Brain microvascular endothelial cell (primary cell): Measurements from ENCODE around the gene CUL2.

Experiments
- DNase-seq: peaks from one replicate; pipeline ENCODE4 v3.0.0-alpha.2; 2020
- H3K27ac ChIP-seq: fragments of 250-450 bp; sonication (Bioruptor Pico); 2 replicates; pipeline ENCODE4 v1.5.1; 2020; ENCODE audit warnings: mild to moderate bottlenecking, moderate library complexity
- H3K27me3 ChIP-seq: fragments of 250-450 bp; sonication (Bioruptor Pico); replicated peaks from 2 replicates; pipeline ENCODE4 v1.5.1; 2020; ENCODE audit warnings: mild to moderate bottlenecking
- H3K36me3 ChIP-seq: fragments of 250-450 bp; sonication (Bioruptor Pico); replicated peaks from 2 replicates; pipeline ENCODE4 v1.5.1; 2020; ENCODE audit warnings: mild to moderate bottlenecking
- H3K4me3 ChIP-seq: 2 replicates; pipeline ENCODE4 v1.5.1; 2011; ENCODE audit warnings: low read depth, mild to moderate bottlenecking, control low read depth, low read length, moderate library complexity
- in situ Hi-C: cut with HindIII; loops from 2 replicates; pipeline ENCODE4 v1.10.0; 2017; ENCODE audit warnings: low sequenced_read_pairs, low pct_ligation_motif_present
- TF ChIP-seq, protein P1 (sequence below): IDR thresholded peaks from 2 replicates; pipeline ENCODE4 v1.5.1; 2011; ENCODE audit warnings: low read depth, mild to moderate bottlenecking, moderate library complexity, low read length, control low read depth, inconsistent platforms; ENCODE audit errors: missing control alignments

Gene CUL2

GRCh38 chr10:35124540-35124939 is 34.4 kb upstream of the CUL2 start:
- Histone ChIP-seq H3K27me3 (no peaks in the 10 kb centered on the region), H3K4me3 (no peak overlapping the region), H3K36me3 (peaks cover 2% of the 10 kb centered on the region), H3K27ac (no peak overlapping the region)
- in situ Hi-C loops, result no loop called here
- no peak for DNase-seq
- TF ChIP-seq, protein P1, sequence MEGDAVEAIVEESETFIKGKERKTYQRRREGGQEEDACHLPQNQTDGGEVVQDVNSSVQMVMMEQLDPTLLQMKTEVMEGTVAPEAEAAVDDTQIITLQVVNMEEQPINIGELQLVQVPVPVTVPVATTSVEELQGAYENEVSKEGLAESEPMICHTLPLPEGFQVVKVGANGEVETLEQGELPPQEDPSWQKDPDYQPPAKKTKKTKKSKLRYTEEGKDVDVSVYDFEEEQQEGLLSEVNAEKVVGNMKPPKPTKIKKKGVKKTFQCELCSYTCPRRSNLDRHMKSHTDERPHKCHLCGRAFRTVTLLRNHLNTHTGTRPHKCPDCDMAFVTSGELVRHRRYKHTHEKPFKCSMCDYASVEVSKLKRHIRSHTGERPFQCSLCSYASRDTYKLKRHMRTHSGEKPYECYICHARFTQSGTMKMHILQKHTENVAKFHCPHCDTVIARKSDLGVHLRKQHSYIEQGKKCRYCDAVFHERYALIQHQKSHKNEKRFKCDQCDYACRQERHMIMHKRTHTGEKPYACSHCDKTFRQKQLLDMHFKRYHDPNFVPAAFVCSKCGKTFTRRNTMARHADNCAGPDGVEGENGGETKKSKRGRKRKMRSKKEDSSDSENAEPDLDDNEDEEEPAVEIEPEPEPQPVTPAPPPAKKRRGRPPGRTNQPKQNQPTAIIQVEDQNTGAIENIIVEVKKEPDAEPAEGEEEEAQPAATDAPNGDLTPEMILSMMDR, result no peak

GRCh38 chr10:35119378-35119777 is 29.2 kb upstream of the CUL2 start:
- in situ Hi-C loops, result no loop called here
- DNase-seq, result no peak
- H3K27ac ChIP-seq, result no peak overlapping the region
- no peaks in the 10 kb centered on the region for H3K36me3 ChIP-seq
- TF ChIP-seq, protein P1, result no peak
- no peaks in the 10 kb centered on the region for H3K27me3 ChIP-seq
- no peak overlapping the region for H3K4me3 ChIP-seq

GRCh38 chr10:35112571-35112970 is 22.4 kb upstream of the CUL2 start:
- TF ChIP-seq, protein P1, result no peak
- Histone ChIP-seq H3K27me3 (no peaks in the 10 kb centered on the region), H3K4me3 (no peak overlapping the region), H3K27ac (no peak overlapping the region), H3K36me3 (no peaks in the 10 kb centered on the region)
- in situ Hi-C loops, result no loop called here
- DNase-seq, result no peak

- DNase-seq, result no peak
- Histone ChIP-seq H3K27ac (no peak overlapping the region), H3K27me3 (no peaks in the 10 kb centered on the region), H3K36me3 (no peaks in the 10 kb centered on the region), H3K4me3 (no peak overlapping the region)
- TF ChIP-seq, protein P1, result no peak
- in situ Hi-C loops, result no loop called here
Observed at GRCh38 chr10:35103882-35104281, 13.7 kb upstream of the CUL2 start.

DNA sequence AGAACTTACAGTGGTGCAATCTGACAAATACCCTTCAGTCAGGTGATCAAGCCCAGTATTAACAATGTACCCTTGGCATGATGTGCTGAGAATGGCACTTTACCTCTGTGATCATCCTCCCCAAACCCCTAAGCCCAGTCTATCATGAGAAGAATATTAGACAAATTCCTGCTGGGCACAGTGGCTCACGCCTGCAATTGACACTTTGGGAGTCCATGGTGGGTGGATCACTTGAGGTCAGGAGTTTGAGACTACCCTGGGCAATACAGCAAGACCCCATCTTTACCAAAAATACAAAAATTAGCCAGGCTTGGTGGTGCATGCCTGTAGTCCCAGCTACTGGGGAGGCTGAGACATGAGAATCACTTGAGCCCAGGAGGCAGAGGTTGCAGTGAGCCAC is 7.4 kb upstream of the CUL2 start:
- H3K27ac ChIP-seq, result no peak overlapping the region
- TF ChIP-seq, protein P1, result no peak
- no peaks in the 10 kb centered on the region for H3K27me3 ChIP-seq
- no peak overlapping the region for H3K4me3 ChIP-seq
- no peak for DNase-seq
- in situ Hi-C loops, result no loop called here
- H3K36me3 ChIP-seq, result no peaks in the 10 kb centered on the region

- TF ChIP-seq, protein P1, result no peak
- in situ Hi-C loops, result no loop called here
- no peaks in the 10 kb centered on the region for H3K36me3 ChIP-seq
- no peak for DNase-seq
- H3K27ac ChIP-seq, result no peak overlapping the region
- no peaks in the 10 kb centered on the region for H3K27me3 ChIP-seq
- H3K4me3 ChIP-seq, result no peak overlapping the region
Observed at GRCh38 chr10:35096312-35096711, 6.2 kb upstream of the CUL2 start.
